Thoracic aorta (tissue), 2 donors: Measurements from ENCODE around the gene KLHDC4. TPM values are rescaled to one million over a fixed set of nuclear protein-coding genes. Genes with fewer than 3 reads are reported as not detected.
"Not testable (repeated sequence)": the region's sequence is repeated elsewhere in the genome, so short reads cannot be mapped to it uniquely, and the experiment has no call there.

Experiments
- ATAC-seq: fragments of 150-250 bp; one replicate; pipeline ENCODE4 v1.8.0; 2017; ENCODE audit warnings: low read depth; ENCODE audit not compliant: insufficient number of reproducible peaks, low FRiP score
- DNase-seq: peaks from one replicate; pipeline ENCODE4 v3.0.0-alpha.2; 2020; ENCODE audit warnings: low spot score
- H3K27ac ChIP-seq, 2 donors: fragments of 200-600 bp; sonication (generic); 1 replicate in 1 of 2; 2 replicates in 1 of 2; pipeline ENCODE4 v1.5.1; 2016; ENCODE audit warnings: mild to moderate bottlenecking in 2 of 2, moderate library complexity in 2 of 2
- H3K27me3 ChIP-seq: fragments of 200-600 bp; sonication (generic); replicated peaks from 2 replicates; pipeline ENCODE4 v1.6.0; 2016; ENCODE audit warnings: mild to moderate bottlenecking; ENCODE audit not compliant: insufficient read depth
- H3K36me3 ChIP-seq: fragments of 200-600 bp; sonication (generic); one replicate; pipeline ENCODE4 v1.5.1; 2016
- H3K4me1 ChIP-seq, 2 donors: fragments of 200-600 bp; sonication (generic); 1 replicate in 1 of 2; 2 replicates in 1 of 2; pipeline versions ENCODE4 v1.5.1 to v1.6.0; 2016; ENCODE audit warnings: low read depth in 2 of 2, mild to moderate bottlenecking in 1 of 2; ENCODE audit not compliant: control insufficient read depth in 1 of 2
- H3K4me3 ChIP-seq: fragments of 200-600 bp; sonication (generic); 2 replicates; pipeline ENCODE4 v1.5.1; 2016; ENCODE audit warnings: mild to moderate bottlenecking
- H3K9me3 ChIP-seq: fragments of 200-600 bp; sonication (generic); 2 replicates; pipeline ENCODE4 v1.5.1; 2016
- total RNA-seq, 2 donors: library from RNA; depleted of rRNA; stranded (reverse); fragments of >200 nt; gene quantifications; one replicate each; pipeline versions ENCODE4 v1.1.0 to v1.2.3, GENCODE V29; 2016
- TF ChIP-seq, protein P1 (sequence below): fragments of 200-600 bp; sonication (generic); IDR thresholded peaks from one replicate; pipeline ENCODE4 v1.5.1; 2019; ENCODE audit warnings: antibody characterized with exemption

KLHDC4 gene
- total RNA-seq, 2 donors from 2014 or later, result 33.4 to 61.4 TPM

DNA sequence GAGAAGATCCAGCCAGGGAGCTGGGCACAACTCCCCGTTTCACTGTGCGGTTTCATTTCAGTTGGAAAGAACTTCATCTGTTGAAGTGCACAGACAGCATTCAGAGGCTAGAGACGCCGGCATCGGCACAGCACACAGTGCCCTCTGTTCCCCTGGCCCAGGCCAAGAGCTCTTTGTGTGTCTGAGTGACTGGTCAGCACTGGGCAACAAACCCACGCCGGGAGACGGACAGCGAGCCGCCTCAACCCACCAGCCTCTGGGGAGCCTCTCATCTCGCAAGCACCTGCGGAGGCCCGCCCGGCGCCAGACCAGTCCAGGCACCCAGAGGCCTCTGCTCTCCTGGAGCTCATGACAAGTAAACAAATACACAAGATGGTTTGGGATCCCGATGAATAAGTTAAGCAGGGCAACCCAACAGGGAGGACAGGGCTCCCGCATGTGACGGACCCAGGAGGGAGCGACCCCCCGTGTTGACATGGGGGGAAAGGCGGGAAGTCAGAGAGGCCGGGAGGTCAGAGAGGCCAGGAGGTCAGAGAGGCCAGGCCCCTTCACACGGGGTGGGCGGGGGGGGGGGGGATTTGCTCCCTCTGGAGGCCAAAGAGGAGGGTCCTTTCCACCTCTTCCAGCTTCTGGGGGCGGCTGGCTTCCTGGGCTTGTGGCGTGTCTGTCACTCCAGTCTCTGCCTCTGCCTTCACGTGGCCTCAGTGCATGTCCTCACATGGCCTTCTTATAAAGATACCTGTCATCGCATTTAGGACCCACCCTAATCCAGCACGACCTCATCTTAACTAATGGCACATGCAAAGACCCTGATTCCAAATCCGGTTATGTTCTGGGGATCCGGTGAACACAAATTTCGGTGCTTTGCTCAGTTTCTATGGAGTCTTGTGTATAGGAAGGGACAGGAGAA lies 25.8 kb upstream of the KLHDC4 start:
- H3K27me3 ChIP-seq, result no peaks in the 10 kb centered on the region
- ATAC-seq (no peak), DNase-seq (no peak)
- H3K27ac ChIP-seq, result no peak overlapping the region
- H3K9me3 ChIP-seq, result no peaks in the 10 kb centered on the region
- no peaks in the 10 kb centered on the region for H3K36me3 ChIP-seq
- no peak overlapping the region for H3K4me3 ChIP-seq
- H3K4me1 ChIP-seq, result no peaks in the 10 kb centered on the region
- TF ChIP-seq, protein P1, sequence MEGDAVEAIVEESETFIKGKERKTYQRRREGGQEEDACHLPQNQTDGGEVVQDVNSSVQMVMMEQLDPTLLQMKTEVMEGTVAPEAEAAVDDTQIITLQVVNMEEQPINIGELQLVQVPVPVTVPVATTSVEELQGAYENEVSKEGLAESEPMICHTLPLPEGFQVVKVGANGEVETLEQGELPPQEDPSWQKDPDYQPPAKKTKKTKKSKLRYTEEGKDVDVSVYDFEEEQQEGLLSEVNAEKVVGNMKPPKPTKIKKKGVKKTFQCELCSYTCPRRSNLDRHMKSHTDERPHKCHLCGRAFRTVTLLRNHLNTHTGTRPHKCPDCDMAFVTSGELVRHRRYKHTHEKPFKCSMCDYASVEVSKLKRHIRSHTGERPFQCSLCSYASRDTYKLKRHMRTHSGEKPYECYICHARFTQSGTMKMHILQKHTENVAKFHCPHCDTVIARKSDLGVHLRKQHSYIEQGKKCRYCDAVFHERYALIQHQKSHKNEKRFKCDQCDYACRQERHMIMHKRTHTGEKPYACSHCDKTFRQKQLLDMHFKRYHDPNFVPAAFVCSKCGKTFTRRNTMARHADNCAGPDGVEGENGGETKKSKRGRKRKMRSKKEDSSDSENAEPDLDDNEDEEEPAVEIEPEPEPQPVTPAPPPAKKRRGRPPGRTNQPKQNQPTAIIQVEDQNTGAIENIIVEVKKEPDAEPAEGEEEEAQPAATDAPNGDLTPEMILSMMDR, result no peak

DNA sequence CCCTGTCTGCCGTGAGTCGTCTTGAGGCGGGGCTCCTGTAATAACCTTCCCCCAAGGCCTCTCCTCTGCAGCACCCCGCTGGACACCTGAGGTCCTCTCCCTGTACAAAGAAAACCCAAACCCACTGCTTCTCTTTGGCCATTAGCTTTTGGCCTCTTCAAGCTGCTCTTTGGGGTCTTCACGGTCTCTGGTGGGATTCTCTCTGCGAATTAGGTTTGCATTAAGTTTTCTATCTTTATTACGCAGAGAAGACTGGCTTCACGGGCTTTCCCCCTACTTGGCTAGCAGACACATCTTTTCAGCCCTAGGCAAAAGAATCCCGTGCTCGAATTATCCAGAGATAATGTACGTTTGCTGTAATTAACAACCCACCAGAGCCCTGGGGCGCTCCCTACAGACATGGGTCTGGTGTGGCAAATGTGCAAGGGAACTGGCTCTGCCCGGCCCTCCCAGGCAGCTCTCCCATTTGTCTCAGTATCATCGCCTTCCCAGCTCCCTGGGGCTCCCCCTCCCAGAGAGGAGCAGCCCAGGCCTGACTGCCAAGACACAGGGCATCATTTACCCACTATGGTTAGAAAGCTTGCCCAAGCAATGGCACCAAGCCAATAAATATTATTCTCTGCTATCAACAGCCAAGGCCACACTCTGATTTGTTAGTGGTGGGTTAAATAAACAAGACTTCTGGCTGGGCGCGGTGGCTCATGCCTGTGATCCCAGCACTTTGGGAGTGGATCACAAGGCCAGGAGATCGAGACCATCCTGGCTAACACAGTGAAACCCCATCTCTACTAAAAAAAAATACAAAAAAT lies 24.7 kb upstream of the KLHDC4 start:
- no peak overlapping the region for H3K27ac ChIP-seq
- ATAC-seq, result no peak
- H3K36me3 ChIP-seq, result no peaks in the 10 kb centered on the region
- H3K4me1 ChIP-seq, result no peaks in the 10 kb centered on the region
- H3K27me3 ChIP-seq, result no peaks in the 10 kb centered on the region
- H3K9me3 ChIP-seq, result no peaks in the 10 kb centered on the region
- TF ChIP-seq, protein P1, result no peak
- no peak for DNase-seq
- no peak overlapping the region for H3K4me3 ChIP-seq

- TF ChIP-seq, protein P1, result no peak
- no peaks in the 10 kb centered on the region for H3K4me1 ChIP-seq
- no peak for ATAC-seq
- H3K9me3 ChIP-seq, result no peaks in the 10 kb centered on the region
- H3K36me3 ChIP-seq, result no peaks in the 10 kb centered on the region
- H3K4me3 ChIP-seq, result no peak overlapping the region
- no peak overlapping the region for H3K27ac ChIP-seq
- DNase-seq, result no peak
- no peaks in the 10 kb centered on the region for H3K27me3 ChIP-seq
These were observed 23.9 kb upstream of the KLHDC4 start for GRCh38 chr16:87789437-87790291.

DNA sequence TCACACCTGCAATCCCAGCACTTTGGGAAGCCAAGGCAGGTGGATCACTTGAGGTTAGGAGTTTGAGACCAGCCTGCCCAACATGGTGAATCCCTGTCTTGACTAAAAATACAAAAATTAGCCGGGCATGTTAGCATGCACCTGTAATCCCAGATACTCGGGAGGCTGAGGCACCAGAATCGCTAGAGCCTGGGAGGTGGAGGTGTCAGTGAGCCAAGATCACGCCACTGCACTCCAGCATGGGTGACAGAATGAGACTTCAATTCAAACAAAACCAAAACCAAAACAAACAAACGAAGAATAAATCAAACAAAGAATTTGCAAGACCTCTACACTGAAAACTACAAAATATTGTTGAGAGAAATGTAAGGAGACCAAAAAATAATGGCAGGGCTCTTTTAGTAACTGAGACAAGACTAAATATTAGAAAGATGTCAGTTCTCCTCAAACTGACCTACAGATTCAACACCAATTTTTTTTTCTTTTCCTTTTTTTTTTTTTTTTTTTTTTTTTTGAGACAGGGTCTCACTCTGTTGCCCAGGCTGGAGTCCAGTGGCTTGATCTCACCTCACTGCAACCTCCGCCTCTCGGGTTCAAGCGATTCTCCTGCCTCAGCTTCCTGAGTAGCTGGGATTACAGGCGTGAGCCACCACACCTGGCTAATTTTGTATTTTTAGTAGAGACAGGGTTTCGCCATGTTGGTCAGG lies 23.1 kb upstream of the KLHDC4 start:
- not testable (repeated sequence) for H3K27me3 ChIP-seq, ATAC-seq, DNase-seq, H3K4me1 ChIP-seq, H3K4me3 ChIP-seq, H3K27ac ChIP-seq, H3K9me3 ChIP-seq, H3K36me3 ChIP-seq

DNA sequence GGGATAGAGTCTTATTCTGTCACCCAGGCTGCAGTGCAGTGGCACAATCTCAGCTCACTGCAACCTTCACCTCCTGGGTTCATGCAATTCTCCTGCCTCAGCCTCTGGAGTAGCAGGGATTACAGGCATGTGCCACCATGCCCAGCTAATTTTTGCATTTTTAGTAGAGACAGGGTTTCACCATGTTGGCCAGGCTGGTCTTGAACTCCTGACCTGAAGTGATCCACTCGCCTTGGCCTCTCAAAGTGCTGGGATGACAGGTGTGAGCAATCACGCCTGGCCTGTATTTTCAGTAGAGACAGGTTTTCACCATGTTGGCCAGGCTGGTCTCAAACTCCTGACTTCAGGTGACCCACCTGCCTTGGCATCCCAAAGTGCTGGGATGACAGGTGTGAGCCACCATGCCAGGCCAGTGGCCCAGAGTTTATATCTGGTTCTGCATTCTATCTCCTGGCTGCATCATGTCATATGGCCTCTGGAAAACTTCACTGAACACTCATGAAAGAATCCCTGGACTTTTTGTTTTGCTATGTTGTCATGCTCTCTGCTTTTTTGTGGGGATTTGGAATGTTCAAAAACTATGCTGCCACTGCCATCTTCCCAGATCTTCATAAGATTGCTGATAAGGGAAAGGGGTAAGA lies 21.8 kb upstream of the KLHDC4 start:
- not testable (repeated sequence) for ATAC-seq, H3K27ac ChIP-seq, H3K4me3 ChIP-seq, H3K36me3 ChIP-seq, H3K27me3 ChIP-seq, DNase-seq, H3K9me3 ChIP-seq, H3K4me1 ChIP-seq
